ENCODE measurements around the gene DRC7. TPM values are rescaled to one million over a fixed set of nuclear protein-coding genes. Genes with fewer than 3 reads are reported as not detected.
A peak's percentile ranks its signal among the peaks of the same experiment; 100 is the strongest.

The DRC7 gene
- total RNA-seq, 4 donors from 2014 or later: 0.22 to 2.1 TPM; not detected in 2

GRCh38 chr16:57755726-57756423, 61.3 kb downstream of the DRC7 start:
- peaks cover 0 to 95% (median 0%) of the 10 kb centered on the region in 3 donors for H3K36me3 ChIP-seq
- no peaks in the 10 kb centered on the region for H3K27me3 ChIP-seq
- H3K9me3 ChIP-seq: no peaks in the 10 kb centered on the region
- no peak for DNase-seq (ENCODE audit: low spot score in 2 of 2)
- H3K27ac ChIP-seq: peak overlapping the region in 1 of 4 donors; percentile 65
- H3K4me3 ChIP-seq: no peak overlapping the region
- TF ChIP-seq CTCF (IDR thresholded peaks at IDR 0.05) (no peak), EP300 (IDR thresholded peaks at IDR 0.05) (no peak), POLR2A (IDR thresholded peaks at IDR 0.05) (no peak)
- WGBS, 2 donors: 73 to 75% methylated on average over 18 of the region's 18 CpGs
- peaks cover 0 to 24% (median 1%) of the 10 kb centered on the region in 4 donors for H3K4me1 ChIP-seq

DNA sequence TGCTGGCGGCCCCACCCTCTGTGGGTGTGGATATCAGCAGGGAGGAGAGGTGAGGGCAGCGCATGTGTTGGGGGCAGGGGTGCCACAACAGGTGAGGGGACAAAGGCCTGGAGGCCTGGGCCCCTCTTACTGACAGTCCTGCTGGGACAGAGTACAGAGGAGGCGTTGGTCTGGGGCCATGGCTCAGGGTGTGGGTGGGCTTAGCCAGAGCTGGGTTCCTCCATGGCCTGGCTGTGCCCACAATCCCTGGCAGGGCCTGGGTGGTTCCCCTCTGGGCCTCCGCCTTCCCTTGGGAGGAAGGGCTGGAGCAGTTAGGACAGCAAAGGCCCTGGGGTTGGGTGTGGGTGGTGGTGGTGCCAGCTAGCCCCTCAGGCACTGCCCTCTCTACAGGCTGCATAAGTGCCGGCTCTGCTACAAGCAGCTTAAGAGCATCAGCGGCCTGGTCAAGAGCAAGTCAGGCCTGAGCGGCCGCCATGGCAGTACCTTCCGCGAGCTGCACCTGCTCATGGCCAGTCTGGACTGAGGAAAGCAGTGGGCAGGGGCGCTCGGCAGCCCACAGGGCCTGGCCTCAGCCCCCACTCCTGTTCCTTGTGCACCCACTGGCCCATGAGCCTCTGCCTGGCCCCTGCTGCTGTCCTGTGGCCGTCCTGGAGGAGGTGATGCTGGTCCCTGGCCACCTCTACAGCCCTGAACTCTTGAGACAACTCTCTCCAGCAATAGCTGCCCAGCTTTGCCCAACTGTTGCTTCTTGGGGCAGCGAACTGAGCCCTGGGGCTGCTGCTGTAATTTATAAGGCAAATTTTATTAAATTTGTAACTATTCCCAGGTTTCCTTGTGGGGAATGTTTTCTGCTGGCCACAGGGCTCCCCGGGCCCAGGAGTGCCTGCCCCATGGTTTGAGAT, 62.1 kb downstream of the DRC7 start:
- DNase-seq (ENCODE audit: low spot score in 2 of 2): no peak
- H3K36me3 ChIP-seq: peaks cover 0 to 95% (median 0%) of the 10 kb centered on the region in 3 donors

GRCh38 chr16:57757326-57757786, 62.8 kb downstream of the DRC7 start:
- Histone ChIP-seq H3K27ac (peak overlapping the region in 3 of 4 donors; percentile 43 to 75 (median 65)), H3K27me3 (no peaks in the 10 kb centered on the region), H3K36me3 (peaks cover 0 to 95% (median 0%) of the 10 kb centered on the region in 3 donors), H3K9me3 (no peaks in the 10 kb centered on the region), H3K4me1 (peaks cover 0 to 24% (median 1%) of the 10 kb centered on the region in 4 donors), H3K4me3 (no peak overlapping the region)
- 33 to 62% methylated on average over 5 to 10 of the region's 11 CpGs for WGBS, 2 donors
- peak; percentile 84 to 94 for DNase-seq (ENCODE audit: low spot score in 2 of 2)
- peak; percentile 93 to 97 (median 96) for TF ChIP-seq CTCF (IDR thresholded peaks at IDR 0.05)
- TF ChIP-seq EP300 (IDR thresholded peaks at IDR 0.05): no peak

More for the DNA sequence above, 62.1 kb downstream of the DRC7 start:
- Histone ChIP-seq H3K4me1 (peaks cover 0 to 24% (median 1%) of the 10 kb centered on the region in 4 donors), H3K27ac (peak overlapping the region in 1 of 4 donors; percentile 65), H3K9me3 (no peaks in the 10 kb centered on the region), H3K27me3 (no peaks in the 10 kb centered on the region), H3K4me3 (no peak overlapping the region)
- 66 to 74% methylated on average over 7 to 14 of the region's 15 CpGs for WGBS, 2 donors
- TF ChIP-seq CTCF (IDR thresholded peaks at IDR 0.05) (no peak), POLR2A (IDR thresholded peaks at IDR 0.05) (no peak)

- no peaks in the 10 kb centered on the region for H3K27me3 ChIP-seq
- WGBS, 2 donors: 87 to 93% methylated on average over 7 of the region's 7 CpGs
- TF ChIP-seq CTCF (IDR thresholded peaks at IDR 0.05): no peak
- no peak for TF ChIP-seq POLR2A (IDR thresholded peaks at IDR 0.05)
- TF ChIP-seq EP300 (IDR thresholded peaks at IDR 0.05): no peak
- H3K4me3 ChIP-seq: no peak overlapping the region
- H3K36me3 ChIP-seq: peaks cover 0 to 95% (median 0%) of the 10 kb centered on the region in 3 donors
- H3K27ac ChIP-seq: peak overlapping the region in 3 of 4 donors; percentile 43 to 75 (median 65)
- H3K9me3 ChIP-seq: no peaks in the 10 kb centered on the region
- peaks cover 0 to 24% (median 1%) of the 10 kb centered on the region in 4 donors for H3K4me1 ChIP-seq
- DNase-seq (ENCODE audit: low spot score in 2 of 2): no peak
These were observed 63.3 kb downstream of the DRC7 start for GRCh38 chr16:57757883-57758282.
